ENCODE results near the gene MAP3K3.

Gene MAP3K3

GRCh38 chr17:63653050-63653449 is 30.8 kb downstream of the MAP3K3 start:
- no peak for DNase-seq

- peak; percentile 54 for DNase-seq
Measured at GRCh38 chr17:63657786-63658185, 35.6 kb downstream of the MAP3K3 start.

- no peak for DNase-seq
Measured at GRCh38 chr17:63658366-63658765, 36.1 kb downstream of the MAP3K3 start.

GRCh38 chr17:63659850-63660249 is 37.6 kb downstream of the MAP3K3 start:
- DNase-seq, result no peak

GRCh38 chr17:63665527-63666214 is 43.5 kb downstream of the MAP3K3 start:
- no peak for DNase-seq

- DNase-seq, result no peak
Measured at GRCh38 chr17:63672856-63673255, 50.6 kb downstream of the MAP3K3 start.

GRCh38 chr17:63675231-63675606 is 53.0 kb downstream of the MAP3K3 start:
- no peak for DNase-seq

- peak; percentile 27 for DNase-seq
Measured at GRCh38 chr17:63675607-63676546, 53.7 kb downstream of the MAP3K3 start.

- DNase-seq, result no peak
Measured at GRCh38 chr17:63676584-63676983, 54.4 kb downstream of the MAP3K3 start.

- no peak for DNase-seq
Measured at GRCh38 chr17:63679214-63679613, 57.0 kb downstream of the MAP3K3 start.

GRCh38 chr17:63680700-63681099 is 58.5 kb downstream of the MAP3K3 start:
- DNase-seq, result no peak

- DNase-seq, result no peak
Measured at GRCh38 chr17:63681530-63681929, 59.3 kb downstream of the MAP3K3 start.

- no peak for DNase-seq
Measured at GRCh38 chr17:63682441-63682840, 60.2 kb downstream of the MAP3K3 start.

GRCh38 chr17:63682981-63683380 is 60.8 kb downstream of the MAP3K3 start:
- no peak for DNase-seq

- DNase-seq, result peak; percentile 10
Measured at GRCh38 chr17:63685041-63685440, 62.8 kb downstream of the MAP3K3 start.

GRCh38 chr17:63685578-63685977 is 63.4 kb downstream of the MAP3K3 start:
- DNase-seq, result no peak

GRCh38 chr17:63686138-63686685 is 64.0 kb downstream of the MAP3K3 start:
- DNase-seq, result no peak

- DNase-seq, result no peak
Measured at GRCh38 chr17:63688396-63689020, 66.3 kb downstream of the MAP3K3 start.

- no peak for DNase-seq
Measured at GRCh38 chr17:63689479-63689878, 67.3 kb downstream of the MAP3K3 start.

GRCh38 chr17:63692195-63692816 is 70.1 kb downstream of the MAP3K3 start:
- no peak for DNase-seq

GRCh38 chr17:63693411-63694113 is 71.3 kb downstream of the MAP3K3 start:
- DNase-seq, result no peak

GRCh38 chr17:63694229-63694949 is 72.2 kb downstream of the MAP3K3 start:
- no peak for DNase-seq
